ENCODE measurements around the gene TAF1B.
"Not testable (repeated sequence)": the region's sequence is repeated elsewhere in the genome, so short reads cannot be mapped to it uniquely, and the experiment has no call there.

The TAF1B gene

DNA sequence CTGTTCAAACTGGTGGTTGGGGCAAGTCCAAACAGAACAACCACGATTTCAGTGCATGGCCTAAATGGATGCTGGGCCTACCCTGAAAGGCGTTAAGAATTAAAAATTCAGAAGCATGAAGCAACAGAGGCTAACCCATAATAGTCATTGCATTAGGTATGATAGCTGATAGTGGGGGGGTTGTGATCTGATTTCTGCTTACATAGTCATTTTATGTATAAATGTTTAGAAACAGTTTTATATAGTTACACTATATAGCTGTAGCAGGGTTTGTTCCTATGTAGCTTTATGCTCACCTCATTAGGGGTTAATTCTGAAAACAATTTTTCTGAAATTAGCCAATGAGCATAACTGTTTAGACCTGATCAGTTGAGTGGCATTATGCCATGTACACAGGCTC, 9.6 kb downstream of the TAF1B start:
- Mint-ChIP-seq H3K36me3 (ENCODE audit: low read depth) (peaks cover 83% of the 10 kb centered on the region), H3K27me3 (ENCODE audit: low read depth) (no peaks in the 10 kb centered on the region), H3K27ac (no peak overlapping the region), H3K4me3 (no peak overlapping the region), H3K4me1 (no peaks in the 10 kb centered on the region), H3K9me3 (peaks cover 20% of the 10 kb centered on the region)
- TF ChIP-seq CTCF (IDR thresholded peaks at IDR 0.05; ENCODE audit: unreplicated experiment in 3 of 3): no peak

- H3K27me3 Mint-ChIP-seq (ENCODE audit: low read depth): no peaks in the 10 kb centered on the region
- H3K4me3 Mint-ChIP-seq: no peak overlapping the region
Observed at GRCh38 chr2:9857814-9858729, 14.8 kb downstream of the TAF1B start.

GRCh38 chr2:9858730-9859068, 15.4 kb downstream of the TAF1B start:
- H3K36me3 Mint-ChIP-seq (ENCODE audit: low read depth): peaks cover 99% of the 10 kb centered on the region
- H3K4me3 Mint-ChIP-seq: no peak overlapping the region
- H3K4me1 Mint-ChIP-seq: no peaks in the 10 kb centered on the region
- peaks cover 65% of the 10 kb centered on the region for H3K9me3 Mint-ChIP-seq
- no peak overlapping the region for H3K27ac Mint-ChIP-seq
- TF ChIP-seq CTCF (IDR thresholded peaks at IDR 0.05; ENCODE audit: unreplicated experiment in 3 of 3): no peak
- H3K27me3 Mint-ChIP-seq (ENCODE audit: low read depth): no peaks in the 10 kb centered on the region

More at GRCh38 chr2:9857814-9858729, 14.8 kb downstream of the TAF1B start:
- Mint-ChIP-seq H3K9me3 (peaks cover 61% of the 10 kb centered on the region), H3K36me3 (ENCODE audit: low read depth) (peaks cover 99% of the 10 kb centered on the region), H3K4me1 (no peaks in the 10 kb centered on the region), H3K27ac (no peak overlapping the region)
- TF ChIP-seq CTCF (IDR thresholded peaks at IDR 0.05; ENCODE audit: unreplicated experiment in 3 of 3): no peak

GRCh38 chr2:9860922-9861580, 17.8 kb downstream of the TAF1B start:
- not testable (repeated sequence) for H3K27me3 Mint-ChIP-seq (ENCODE audit: low read depth); H3K4me3 Mint-ChIP-seq; H3K4me1 Mint-ChIP-seq

DNA sequence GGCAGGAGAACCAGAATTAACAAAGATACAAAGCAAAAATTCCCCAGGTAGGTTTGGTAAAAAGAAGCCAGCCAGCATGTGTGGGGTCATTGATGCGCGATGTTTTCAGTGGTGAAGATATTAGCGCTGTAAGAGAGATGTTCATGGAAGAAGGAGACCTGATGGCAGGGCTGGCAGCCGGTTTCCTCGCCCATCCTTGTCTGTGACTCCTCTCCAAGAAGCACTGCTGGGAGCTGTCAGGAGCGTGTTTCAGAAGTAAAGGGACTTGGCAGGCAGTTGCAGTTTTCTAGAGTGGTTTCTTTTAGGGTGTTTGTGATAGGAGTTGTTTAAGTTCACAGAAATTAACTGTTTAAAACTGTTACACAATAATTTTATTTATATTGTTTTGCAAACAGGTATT, 24.6 kb downstream of the TAF1B start:
- no peak overlapping the region for H3K27ac Mint-ChIP-seq
- no peak for TF ChIP-seq CTCF (IDR thresholded peaks at IDR 0.05; ENCODE audit: unreplicated experiment in 3 of 3)

More at GRCh38 chr2:9860922-9861580, 17.8 kb downstream of the TAF1B start:
- not testable (repeated sequence) for H3K27ac Mint-ChIP-seq
- Mint-ChIP-seq H3K9me3 (peaks cover 69% of the 10 kb centered on the region), H3K36me3 (ENCODE audit: low read depth) (peaks cover 82% of the 10 kb centered on the region)

GRCh38 chr2:9873337-9873736, 30.1 kb downstream of the TAF1B start:
- Mint-ChIP-seq H3K4me3 (no peak overlapping the region), H3K27me3 (ENCODE audit: low read depth) (no peaks in the 10 kb centered on the region), H3K36me3 (ENCODE audit: low read depth) (peaks cover 69% of the 10 kb centered on the region), H3K9me3 (no peaks in the 10 kb centered on the region), H3K4me1 (no peaks in the 10 kb centered on the region), H3K27ac (no peak overlapping the region)
- no peak for TF ChIP-seq CTCF (IDR thresholded peaks at IDR 0.05; ENCODE audit: unreplicated experiment in 3 of 3)

More for the DNA sequence above, 24.6 kb downstream of the TAF1B start:
- Mint-ChIP-seq H3K4me1 (no peaks in the 10 kb centered on the region), H3K4me3 (no peak overlapping the region), H3K9me3 (peaks cover 11% of the 10 kb centered on the region), H3K27me3 (ENCODE audit: low read depth) (no peaks in the 10 kb centered on the region), H3K36me3 (ENCODE audit: low read depth) (peaks cover 51% of the 10 kb centered on the region)

All from nephron (organoid).